Heart left ventricle (tissue), 16 donors: ENCODE results near the gene SH3BGR. TPM values are rescaled to one million over a fixed set of nuclear protein-coding genes. Genes with fewer than 3 reads are reported as not detected.

ENCODE experiments used
- ATAC-seq, 4 donors: fragments of 200-7000 bp; cut with Tn5 transposase; one replicate each; pipeline ENCODE4 v1.9.1; 2020 to 2022; ENCODE audit warnings: moderate library complexity in 4 of 4, mild to moderate bottlenecking in 3 of 4, moderate number of reproducible peaks in 1 of 4
- DNase-seq, 5 donors: peaks; one replicate each; pipeline ENCODE4 v3.0.0-alpha.2; 2020
- H3K27ac ChIP-seq, 12 donors: fragments of 200-600 bp; sonication (generic) in 4 of 12; one replicate each; pipeline versions ENCODE4 v1.5.0 to v1.8.0; 2016 to 2022; ENCODE audit warnings: mild to moderate bottlenecking in 2 of 12
- H3K27me3 ChIP-seq, 9 donors: fragments of 200-600 bp; sonication (generic) in 2 of 9; one replicate each; pipeline versions ENCODE4 v1.5.1 to v1.8.0; 2016 to 2022; ENCODE audit warnings: mild to moderate bottlenecking in 3 of 9
- H3K36me3 ChIP-seq, 9 donors: fragments of 200-600 bp; sonication (generic) in 2 of 9; one replicate each; pipeline versions ENCODE4 v1.5.0 to v1.8.0; 2018 to 2022; ENCODE audit warnings: mild to moderate bottlenecking in 2 of 9
- H3K4me1 ChIP-seq, 12 donors: fragments of 200-600 bp; sonication (generic) in 4 of 12; one replicate each; pipeline versions ENCODE4 v1.5.0 to v1.8.0; 2016 to 2022; ENCODE audit warnings: mild to moderate bottlenecking in 3 of 12
- H3K4me3 ChIP-seq, 12 donors: fragments of 200-600 bp; sonication (generic) in 4 of 12; one replicate each; pipeline versions ENCODE4 v1.5.0 to v1.8.0; 2017 to 2022; ENCODE audit warnings: mild to moderate bottlenecking in 9 of 12, moderate library complexity in 4 of 12
- H3K9me3 ChIP-seq, 12 donors: fragments of 200-600 bp; sonication (generic) in 4 of 12; one replicate each; pipeline versions ENCODE4 v1.5.0 to v1.8.0; 2016 to 2022; ENCODE audit warnings: mild to moderate bottlenecking in 1 of 12
- POLR2A ChIP-seq, 2 donors: fragments of 450-650 bp; IDR thresholded peaks; one replicate each; pipeline ENCODE4 v1.6.1; 2017; ENCODE audit warnings: antibody characterized with exemption in 2 of 2, mild to moderate bottlenecking in 2 of 2, moderate library complexity in 2 of 2
- WGBS, 4 donors: extraction: QIAGEN DNeasy Blood & Tissue Kit in 2 of 4; methylation state at CpG; one replicate each; pipeline versions ENCODE4 v1.1.5 to v1.1.7; 2013 to 2018; 5-methylcytosine and 5-hydroxymethylcytosine counted together
- intact Hi-C, 10 donors: fragments of 100-400 bp; cut with DNase I; formaldehyde crosslinking; loops; one replicate each; pipeline versions ENCODE4 v1.11.1 to v1.14.2; 2022
- polyA plus RNA-seq, 2 donors: library from polyadenylated mRNA; stranded (reverse); fragments of 200-250 nt; gene quantifications; one replicate each; pipeline ENCODE4 v1.2.3, GENCODE V29; 2013
- total RNA-seq, 9 donors: library from RNA; depleted of rRNA in 2 of 9; stranded (reverse); fragments of >200 nt in 2 of 9; fragmentation: NEBNext Ultra II Directional in 3 of 9; extraction: Animal tissue kit (Norgen Biotek cat#: 25700) in 3 of 9; gene quantifications; one replicate each; pipeline versions ENCODE4 v1.1.0 to v1.2.4, GENCODE V29; 2016 to 2023
- TF ChIP-seq, protein P1 (sequence below), 12 donors: fragments of 200-600 bp; sonication (generic) in 4 of 12; IDR thresholded peaks; one replicate each; pipeline versions ENCODE4 v1.5.0 to v1.8.0; 2018 to 2022; ENCODE audit warnings: antibody characterized with exemption in 12 of 12, mild to moderate bottlenecking in 5 of 12
- donor health status: ischemic (EF 13 %, LVEDD 7.1; RV severe dilation, severe dysfunction).
- donor health status: healthy with polysubstance abuse.
- donor health status: DM: no; HTN: yes; CAD: no.
- donor health status: DM: no; HTN: no; CAD: no.
- donor health status: ischemic (EF 25% LVEDD 6.9; RV normal size, moderate dysfunction).
- donor health status: ischemic (EF 25% LVEDD 5.7; RV mildly dilated, moderate dysfunction).
- donor health status: healthy.
- donor health status: DM: yes; HTN: yes; CAD: no.
- donor health status: ischemic (EF 35%, LVEDD 5.7; RV mildly dilated, moderate dysfunction).
- donor health status: nonischemic (EF 11% LVEDD 7.7; RV severe dilation, severe dysfunction).
- donor health status: DM: yes; HTN: yes; CAD: no.
- donor health status: PGD.
- donor health status: ischemic (EF 29% LVEDD 5.4; RV normal size, mild dysfunction).
- donor health status: nonischemic (EF 23%, LVEDD 6.1; RV moderate dilation, normal function).

Gene SH3BGR
- total and polyA plus RNA-seq, 11 donors = 52.1 to 357 (median 135) TPM

- ATAC-seq (no peak), DNase-seq (no peak)
- Histone ChIP-seq H3K4me1 (no peaks in the 10 kb centered on the region), H3K4me3 (no peak overlapping the region), H3K27ac (no peak overlapping the region), H3K9me3 (no peaks in the 10 kb centered on the region), H3K27me3 (no peaks in the 10 kb centered on the region), H3K36me3 (peaks cover 0 to 26% (median 8%) of the 10 kb centered on the region in 9 donors)
- no peak for TF ChIP-seq POLR2A (IDR thresholded peaks at IDR 0.05)
- TF ChIP-seq, protein P1, sequence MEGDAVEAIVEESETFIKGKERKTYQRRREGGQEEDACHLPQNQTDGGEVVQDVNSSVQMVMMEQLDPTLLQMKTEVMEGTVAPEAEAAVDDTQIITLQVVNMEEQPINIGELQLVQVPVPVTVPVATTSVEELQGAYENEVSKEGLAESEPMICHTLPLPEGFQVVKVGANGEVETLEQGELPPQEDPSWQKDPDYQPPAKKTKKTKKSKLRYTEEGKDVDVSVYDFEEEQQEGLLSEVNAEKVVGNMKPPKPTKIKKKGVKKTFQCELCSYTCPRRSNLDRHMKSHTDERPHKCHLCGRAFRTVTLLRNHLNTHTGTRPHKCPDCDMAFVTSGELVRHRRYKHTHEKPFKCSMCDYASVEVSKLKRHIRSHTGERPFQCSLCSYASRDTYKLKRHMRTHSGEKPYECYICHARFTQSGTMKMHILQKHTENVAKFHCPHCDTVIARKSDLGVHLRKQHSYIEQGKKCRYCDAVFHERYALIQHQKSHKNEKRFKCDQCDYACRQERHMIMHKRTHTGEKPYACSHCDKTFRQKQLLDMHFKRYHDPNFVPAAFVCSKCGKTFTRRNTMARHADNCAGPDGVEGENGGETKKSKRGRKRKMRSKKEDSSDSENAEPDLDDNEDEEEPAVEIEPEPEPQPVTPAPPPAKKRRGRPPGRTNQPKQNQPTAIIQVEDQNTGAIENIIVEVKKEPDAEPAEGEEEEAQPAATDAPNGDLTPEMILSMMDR (IDR thresholded peaks at IDR 0.05) = no peak
- intact Hi-C loops = no loop called here
Observed at GRCh38 chr21:39466584-39466983, 14.8 kb downstream of the SH3BGR start.

DNA sequence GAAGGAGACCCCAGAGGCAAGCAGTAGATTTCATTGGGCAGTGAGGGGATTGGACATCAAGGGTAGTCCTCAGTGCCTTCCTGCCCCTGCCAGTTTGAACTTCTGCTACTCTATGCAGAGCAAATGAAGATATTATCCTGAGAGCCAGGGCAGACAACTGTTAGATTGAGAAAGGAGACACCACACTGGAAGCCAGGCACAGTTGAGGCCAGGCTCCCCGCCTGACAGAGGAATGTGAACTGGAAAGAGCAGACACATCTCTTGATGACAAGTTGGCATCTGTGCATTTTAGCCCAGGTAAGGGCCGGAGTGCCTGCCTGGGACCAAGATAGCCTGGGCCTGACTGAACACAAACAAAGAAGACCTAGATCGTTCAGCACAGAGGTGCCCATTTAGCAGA is 16.0 kb downstream of the SH3BGR start:
- Histone ChIP-seq H3K27me3 (no peaks in the 10 kb centered on the region), H3K4me3 (no peak overlapping the region), H3K9me3 (no peaks in the 10 kb centered on the region), H3K27ac (no peak overlapping the region), H3K4me1 (no peaks in the 10 kb centered on the region), H3K36me3 (peaks cover 0 to 24% (median 3%) of the 10 kb centered on the region in 9 donors)
- intact Hi-C loops = no loop called here
- 48 to 63% (median 58%) methylated on average over 3 of the region's 3 CpGs for WGBS, 4 donors
- DNase-seq (no peak), ATAC-seq (peak in 1 of 4 donors; percentile 24)
- TF ChIP-seq, protein P1 (IDR thresholded peaks at IDR 0.05) = no peak
- TF ChIP-seq POLR2A (IDR thresholded peaks at IDR 0.05) = no peak

DNA sequence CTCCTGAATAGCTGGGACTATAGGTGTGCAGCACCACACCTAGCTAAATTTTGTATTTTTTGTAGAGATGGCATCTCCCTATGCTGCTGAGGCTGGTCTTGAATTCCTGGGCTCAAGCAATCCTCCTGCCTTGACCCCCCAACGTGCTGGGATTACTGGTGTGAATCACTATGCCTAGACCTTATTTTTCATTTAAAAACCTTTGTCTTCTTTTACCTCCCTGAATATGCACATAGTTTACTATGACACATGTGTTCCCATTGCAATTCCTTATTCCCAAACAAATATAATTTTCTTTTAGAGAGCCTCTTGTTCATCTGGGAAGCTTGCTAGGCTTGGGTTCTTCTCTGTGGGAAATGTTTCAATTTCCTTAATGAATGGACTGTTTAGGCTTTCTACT is 16.8 kb downstream of the SH3BGR start:
- 81 to 96% (median 90%) methylated on average over 1 of the region's 1 CpG for WGBS, 4 donors
- ATAC-seq (no peak), DNase-seq (no peak)
- Histone ChIP-seq H3K4me1 (no peaks in the 10 kb centered on the region), H3K36me3 (peaks cover 0 to 16% (median 0%) of the 10 kb centered on the region in 9 donors), H3K27me3 (no peaks in the 10 kb centered on the region), H3K9me3 (no peaks in the 10 kb centered on the region), H3K4me3 (no peak overlapping the region), H3K27ac (no peak overlapping the region)
- intact Hi-C loops = no loop called here
- no peak for TF ChIP-seq POLR2A (IDR thresholded peaks at IDR 0.05)
- TF ChIP-seq, protein P1 (IDR thresholded peaks at IDR 0.05) = no peak

GRCh38 chr21:39471598-39471997 is 19.8 kb downstream of the SH3BGR start:
- intact Hi-C loops = no loop called here
- no peak overlapping the region for H3K27ac ChIP-seq
- H3K4me1 ChIP-seq = no peaks in the 10 kb centered on the region
- no peak overlapping the region for H3K4me3 ChIP-seq
- peaks cover 0 to 16% (median 0%) of the 10 kb centered on the region in 9 donors for H3K36me3 ChIP-seq
- TF ChIP-seq, protein P1 (IDR thresholded peaks at IDR 0.05) = no peak
- TF ChIP-seq POLR2A (IDR thresholded peaks at IDR 0.05) = no peak
- H3K9me3 ChIP-seq = no peaks in the 10 kb centered on the region
- no peak for DNase-seq
- no peak for ATAC-seq
- no peaks in the 10 kb centered on the region for H3K27me3 ChIP-seq
- 95 to 97% (median 96%) methylated on average over 3 of the region's 3 CpGs for WGBS, 4 donors
